Mesodermal cell (in vitro differentiated cells): Measurements from ENCODE around the gene LHFPL6.

Source experiments
- H3K27ac ChIP-seq: 2 replicates; pipeline ENCODE4 v1.7.0; 2013; ENCODE audit warnings: mild to moderate bottlenecking, low read depth, low read length, moderate library complexity; ENCODE audit not compliant: severe bottlenecking
- H3K36me3 ChIP-seq: 2 replicates; pipeline ENCODE4 v1.7.1; 2013; ENCODE audit warnings: mild to moderate bottlenecking, low read length, moderate library complexity; ENCODE audit not compliant: control insufficient read depth, insufficient read depth
- H3K4me1 ChIP-seq: one replicate; pipeline ENCODE4 v1.7.1; 2013; ENCODE audit warnings: mild to moderate bottlenecking, low read length; ENCODE audit not compliant: insufficient read depth, control insufficient read depth, poor library complexity, severe bottlenecking
- H3K4me3 ChIP-seq: 2 replicates; pipeline ENCODE4 v1.7.0; 2013; ENCODE audit warnings: low read length, control low read depth, mild to moderate bottlenecking; ENCODE audit not compliant: insufficient read depth, poor library complexity, severe bottlenecking; ENCODE audit errors: extremely low read depth
- H3K9me3 ChIP-seq: 2 replicates; pipeline ENCODE4 v1.7.1; 2013; ENCODE audit warnings: mild to moderate bottlenecking, low read length, moderate library complexity; ENCODE audit not compliant: control insufficient read depth
- WGBS, 2 experiments: methylation state at CpG; one replicate each; pipeline ENCODE4 v1.1.5; 2013; ENCODE audit warnings: missing lambda C conversion rate in 2 of 2; ENCODE audit not compliant: insufficient coverage in 2 of 2; 5-methylcytosine and 5-hydroxymethylcytosine counted together

The LHFPL6 gene

DNA sequence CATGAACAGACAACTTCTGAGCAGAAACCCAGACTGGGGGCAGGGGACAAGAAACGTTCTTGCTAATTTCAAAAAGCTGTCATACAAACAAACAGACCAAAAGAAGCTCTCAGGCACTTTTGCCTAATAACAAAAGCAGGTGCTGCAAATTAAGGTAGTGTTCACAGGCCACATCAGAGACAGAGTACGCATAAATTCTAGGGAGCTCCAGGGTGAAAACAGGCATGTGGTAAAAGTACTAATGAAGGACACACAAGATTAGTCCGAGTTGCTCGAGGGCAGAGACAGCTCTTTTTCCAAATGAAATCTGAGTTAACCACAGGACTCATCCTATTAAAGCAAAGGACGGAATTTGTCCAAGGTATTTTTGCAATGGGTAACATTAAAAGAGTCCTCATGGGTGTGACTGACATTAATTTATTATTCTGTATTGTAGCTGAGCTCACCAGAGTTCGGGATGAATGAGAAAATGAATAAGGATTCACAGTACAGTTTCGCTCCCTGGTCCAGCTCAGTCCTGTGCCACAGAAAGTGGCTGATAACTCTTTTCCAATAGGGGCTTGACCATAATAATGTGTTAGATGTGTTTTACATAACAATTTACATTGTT, 197.3 kb downstream of the LHFPL6 start:
- H3K4me3 ChIP-seq, result no peak overlapping the region
- no peaks in the 10 kb centered on the region for H3K9me3 ChIP-seq
- peak overlapping the region; percentile 57 for H3K27ac ChIP-seq
- peaks cover 23% of the 10 kb centered on the region for H3K4me1 ChIP-seq
- H3K36me3 ChIP-seq, result no peaks in the 10 kb centered on the region
- WGBS, 2 experiments, result 63 to 74% methylated on average over 5 of the region's 7 CpGs

- Histone ChIP-seq H3K9me3 (no peaks in the 10 kb centered on the region), H3K4me3 (no peak overlapping the region), H3K4me1 (peaks cover 21% of the 10 kb centered on the region), H3K36me3 (no peaks in the 10 kb centered on the region), H3K27ac (peak overlapping the region; percentile 57)
- WGBS, 2 experiments, result 83 to 100% methylated on average over 1 to 2 of the region's 2 CpGs
These were observed 197.9 kb downstream of the LHFPL6 start for GRCh38 chr13:39405107-39405506.

GRCh38 chr13:39403106-39403505, 199.9 kb downstream of the LHFPL6 start:
- no peaks in the 10 kb centered on the region for H3K36me3 ChIP-seq
- H3K4me3 ChIP-seq, result no peak overlapping the region
- H3K4me1 ChIP-seq, result peaks cover 21% of the 10 kb centered on the region
- H3K27ac ChIP-seq, result peak overlapping the region; percentile 16
- no peaks in the 10 kb centered on the region for H3K9me3 ChIP-seq

GRCh38 chr13:39402221-39402970, 200.6 kb downstream of the LHFPL6 start:
- H3K27ac ChIP-seq, result peak overlapping the region; percentile 16
- H3K9me3 ChIP-seq, result no peaks in the 10 kb centered on the region
- 100% methylated on average over 1 of the region's 3 CpGs; no CpG with 5 or more reads in 1 of the 2 experiments for WGBS, 2 experiments
- H3K4me1 ChIP-seq, result peaks cover 18% of the 10 kb centered on the region
- no peak overlapping the region for H3K4me3 ChIP-seq
- no peaks in the 10 kb centered on the region for H3K36me3 ChIP-seq

- no CpG with 5 or more reads among the region's 3 CpGs for WGBS, 2 experiments
- H3K27ac ChIP-seq, result no peak overlapping the region
- H3K4me3 ChIP-seq, result no peak overlapping the region
- H3K9me3 ChIP-seq, result no peaks in the 10 kb centered on the region
- no peaks in the 10 kb centered on the region for H3K36me3 ChIP-seq
- H3K4me1 ChIP-seq, result peaks cover 18% of the 10 kb centered on the region
These were observed 201.2 kb downstream of the LHFPL6 start for GRCh38 chr13:39401756-39402155.

DNA sequence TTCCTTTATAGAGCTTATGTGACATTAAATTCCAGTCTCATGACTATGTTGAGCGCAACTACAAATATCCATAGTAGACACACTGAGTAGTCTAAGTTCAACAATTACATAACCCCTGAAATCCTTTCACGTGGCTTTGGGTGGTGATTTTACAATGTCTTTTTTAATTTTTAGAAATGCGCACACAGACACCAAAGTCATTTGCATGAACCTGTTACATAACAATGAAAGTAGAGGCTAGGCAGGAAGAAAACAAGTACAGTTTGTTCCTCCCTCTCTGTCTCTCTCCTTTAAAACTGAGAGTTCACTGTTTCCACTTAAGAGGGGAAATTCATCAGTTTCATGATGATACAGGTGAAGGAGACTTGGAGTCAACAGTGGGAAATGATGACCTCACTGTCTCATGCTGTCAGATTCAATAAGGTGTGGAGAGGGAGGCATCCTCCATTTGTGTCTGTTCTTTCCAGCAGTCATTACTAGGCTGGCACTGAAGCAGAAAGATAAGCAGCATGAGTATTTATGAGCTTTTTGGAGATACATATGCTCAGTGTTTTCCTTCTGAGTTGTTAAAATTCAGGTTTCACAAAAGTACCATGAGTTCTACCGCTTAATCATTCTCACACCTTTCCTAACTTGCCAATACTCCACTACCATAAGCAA, 201.8 kb downstream of the LHFPL6 start:
- WGBS, 2 experiments, result 83 to 86% methylated on average over 1 of the region's 4 CpGs
- H3K4me1 ChIP-seq, result peaks cover 18% of the 10 kb centered on the region
- no peaks in the 10 kb centered on the region for H3K9me3 ChIP-seq
- no peak overlapping the region for H3K27ac ChIP-seq
- H3K36me3 ChIP-seq, result no peaks in the 10 kb centered on the region
- no peak overlapping the region for H3K4me3 ChIP-seq

DNA sequence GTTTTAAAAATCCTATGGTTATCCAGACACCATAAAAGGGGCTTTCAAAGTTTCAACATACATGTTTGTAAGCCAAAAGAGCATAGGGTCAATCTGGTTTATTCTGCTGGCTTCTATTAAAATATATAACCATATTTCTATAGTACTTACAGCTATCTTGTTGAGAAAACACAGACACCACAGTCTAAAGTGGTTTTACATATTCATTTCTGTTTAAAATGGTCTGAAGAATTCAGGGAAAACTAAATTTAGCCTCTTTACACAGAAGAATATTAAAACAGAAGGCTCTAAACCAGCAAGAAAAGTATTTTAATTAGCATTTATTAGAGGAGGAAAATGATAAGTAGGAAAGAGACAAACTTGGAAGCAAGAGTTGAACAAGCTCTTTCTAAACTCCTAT, 203.9 kb downstream of the LHFPL6 start:
- H3K9me3 ChIP-seq, result no peaks in the 10 kb centered on the region
- H3K36me3 ChIP-seq, result no peaks in the 10 kb centered on the region
- no peak overlapping the region for H3K27ac ChIP-seq
- H3K4me3 ChIP-seq, result no peak overlapping the region
- H3K4me1 ChIP-seq, result peaks cover 14% of the 10 kb centered on the region

- H3K4me1 ChIP-seq, result peaks cover 12% of the 10 kb centered on the region
- WGBS, 2 experiments, result 83% methylated on average over 1 of the region's 3 CpGs; no CpG with 5 or more reads in 1 of the 2 experiments
- H3K4me3 ChIP-seq, result no peak overlapping the region
- H3K27ac ChIP-seq, result no peak overlapping the region
- no peaks in the 10 kb centered on the region for H3K36me3 ChIP-seq
- H3K9me3 ChIP-seq, result no peaks in the 10 kb centered on the region
These were observed 205.1 kb downstream of the LHFPL6 start for GRCh38 chr13:39397896-39398265.

DNA sequence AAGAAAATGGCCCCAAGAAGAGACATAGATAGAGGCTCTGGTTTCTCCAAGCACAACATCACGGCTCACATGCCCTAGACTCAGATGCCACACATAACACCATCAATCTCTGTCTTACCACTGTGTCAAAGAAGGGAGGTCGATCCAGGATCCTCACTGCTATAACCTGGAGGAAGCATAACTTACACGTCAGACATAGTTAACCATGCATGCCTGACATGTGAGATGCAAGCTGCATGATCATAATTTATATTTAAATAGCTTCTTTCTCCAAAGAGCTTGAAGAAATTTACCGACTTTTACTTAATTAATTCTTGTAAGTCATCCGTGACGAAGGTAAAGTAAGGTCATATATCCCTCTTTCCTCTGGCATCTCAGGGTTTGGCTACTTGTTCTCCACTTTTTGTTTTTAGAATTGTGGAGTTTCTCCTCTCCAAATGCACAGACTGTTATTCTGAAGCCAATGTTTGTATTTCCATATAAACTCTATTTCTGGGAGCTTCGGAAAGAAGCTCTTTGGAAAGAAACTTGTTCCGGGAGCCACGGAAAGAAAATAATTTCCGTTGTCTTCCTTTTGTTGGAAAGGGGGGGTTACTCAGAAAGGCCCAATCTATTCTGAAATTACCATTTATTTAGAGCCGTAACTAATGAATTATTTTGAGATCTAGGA, 205.6 kb downstream of the LHFPL6 start:
- Histone ChIP-seq H3K4me3 (no peak overlapping the region), H3K4me1 (peaks cover 10% of the 10 kb centered on the region), H3K27ac (no peak overlapping the region), H3K36me3 (no peaks in the 10 kb centered on the region), H3K9me3 (no peaks in the 10 kb centered on the region)
- WGBS, 2 experiments, result 85 to 90% methylated on average over 3 to 4 of the region's 11 CpGs

DNA sequence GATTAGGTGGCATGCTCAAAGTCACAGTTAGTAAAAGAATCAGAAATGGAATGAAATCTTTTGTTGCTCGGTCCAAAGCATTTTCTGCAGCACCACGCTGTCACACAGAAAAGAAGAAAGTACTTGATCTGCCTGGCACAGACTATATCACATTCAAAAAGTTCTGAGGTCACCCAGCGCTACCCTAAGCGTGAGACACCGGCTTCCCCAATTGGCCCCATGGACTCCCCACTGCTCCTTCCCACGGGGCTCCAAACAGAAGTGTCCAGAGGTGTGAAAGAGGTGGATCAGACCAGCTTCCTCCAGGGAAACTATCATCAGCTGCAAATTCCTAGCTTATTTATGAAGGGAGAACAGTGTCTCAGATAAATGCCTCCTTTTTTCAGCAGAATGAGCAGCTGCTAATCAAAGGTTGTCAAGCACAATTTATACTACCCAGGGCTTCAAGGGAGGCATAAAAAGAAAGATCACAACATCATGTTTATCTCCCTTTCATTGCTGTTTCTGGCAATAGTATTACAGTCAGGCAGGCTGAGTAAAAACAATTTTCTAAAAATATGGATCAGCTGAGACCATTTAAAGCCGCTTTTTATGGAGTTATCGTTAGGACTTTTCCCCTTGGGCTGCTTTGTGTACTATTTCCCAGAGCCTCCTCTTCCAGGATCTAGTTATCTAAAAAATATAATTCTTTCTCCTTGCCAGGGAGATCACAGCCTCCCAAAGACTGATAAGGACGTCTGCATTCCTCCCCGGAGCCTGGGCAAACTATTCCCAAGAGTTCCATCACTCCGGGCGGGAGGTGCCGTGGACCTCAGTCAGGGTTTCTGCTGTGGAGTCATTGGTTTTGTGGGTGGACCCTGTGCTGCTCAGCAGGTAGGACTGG, 208.0 kb downstream of the LHFPL6 start:
- no peaks in the 10 kb centered on the region for H3K36me3 ChIP-seq
- no peak overlapping the region for H3K4me3 ChIP-seq
- H3K27ac ChIP-seq, result peak overlapping the region; percentile 57
- WGBS, 2 experiments, result 66 to 82% methylated on average over 3 to 11 of the region's 13 CpGs
- peaks cover 10% of the 10 kb centered on the region for H3K4me1 ChIP-seq
- no peaks in the 10 kb centered on the region for H3K9me3 ChIP-seq
